Measurements from ENCODE around the gene BECN2. TPM values are rescaled to one million over a fixed set of nuclear protein-coding genes. Genes with fewer than 3 reads are reported as not detected.

Gene BECN2
- total RNA-seq: not detected

- Histone ChIP-seq H3K9ac (ENCODE audit: low read depth in 2 of 2, low read length in 2 of 2) (no peak within 1 kb of the TSS), H3K4me3 (no peak within 1 kb of the TSS), H3K36me3 (no peaks in the 10 kb centered on the region), H3K9me3 (no peaks in the 10 kb centered on the region), H3K27me3 (no peaks in the 10 kb centered on the region), H3K4me1 (no peaks in the 10 kb centered on the region), H3K27ac (no peak within 1 kb of the TSS)
- TF ChIP-seq, protein P1, sequence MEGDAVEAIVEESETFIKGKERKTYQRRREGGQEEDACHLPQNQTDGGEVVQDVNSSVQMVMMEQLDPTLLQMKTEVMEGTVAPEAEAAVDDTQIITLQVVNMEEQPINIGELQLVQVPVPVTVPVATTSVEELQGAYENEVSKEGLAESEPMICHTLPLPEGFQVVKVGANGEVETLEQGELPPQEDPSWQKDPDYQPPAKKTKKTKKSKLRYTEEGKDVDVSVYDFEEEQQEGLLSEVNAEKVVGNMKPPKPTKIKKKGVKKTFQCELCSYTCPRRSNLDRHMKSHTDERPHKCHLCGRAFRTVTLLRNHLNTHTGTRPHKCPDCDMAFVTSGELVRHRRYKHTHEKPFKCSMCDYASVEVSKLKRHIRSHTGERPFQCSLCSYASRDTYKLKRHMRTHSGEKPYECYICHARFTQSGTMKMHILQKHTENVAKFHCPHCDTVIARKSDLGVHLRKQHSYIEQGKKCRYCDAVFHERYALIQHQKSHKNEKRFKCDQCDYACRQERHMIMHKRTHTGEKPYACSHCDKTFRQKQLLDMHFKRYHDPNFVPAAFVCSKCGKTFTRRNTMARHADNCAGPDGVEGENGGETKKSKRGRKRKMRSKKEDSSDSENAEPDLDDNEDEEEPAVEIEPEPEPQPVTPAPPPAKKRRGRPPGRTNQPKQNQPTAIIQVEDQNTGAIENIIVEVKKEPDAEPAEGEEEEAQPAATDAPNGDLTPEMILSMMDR (IDR thresholded peaks at IDR 0.05): no peak
- intact Hi-C loops (cut with DNase I): no loop called here
- no peak for DNase-seq
These were observed at the start of gene BECN2 for GRCh38 chr1:241957692-241958494. BECN2 (plus strand) TSS chr1:241957767; CDS start chr1:241957767, 0 bp downstream.

GRCh38 chr1:241916196-241916595 lies 41.4 kb upstream of the BECN2 start:
- Histone ChIP-seq H3K27ac (no peak overlapping the region), H3K36me3 (no peaks in the 10 kb centered on the region), H3K27me3 (no peaks in the 10 kb centered on the region), H3K9me3 (no peaks in the 10 kb centered on the region), H3K9ac (ENCODE audit: low read depth in 2 of 2, low read length in 2 of 2) (no peak overlapping the region), H3K4me3 (no peak overlapping the region), H3K4me1 (no peaks in the 10 kb centered on the region)
- intact Hi-C loops (cut with DNase I): no loop called here
- no peak for DNase-seq
- TF ChIP-seq, protein P1 (IDR thresholded peaks at IDR 0.05): no peak

- H3K36me3 ChIP-seq: no peaks in the 10 kb centered on the region
- intact Hi-C loops (cut with DNase I): no loop called here
- H3K4me1 ChIP-seq: no peaks in the 10 kb centered on the region
- no peak overlapping the region for H3K27ac ChIP-seq
- no peak overlapping the region for H3K9ac ChIP-seq (ENCODE audit: low read depth in 2 of 2, low read length in 2 of 2)
- TF ChIP-seq, protein P1 (IDR thresholded peaks at IDR 0.05): no peak
- no peaks in the 10 kb centered on the region for H3K9me3 ChIP-seq
- H3K27me3 ChIP-seq: no peaks in the 10 kb centered on the region
- no peak for DNase-seq
- no peak overlapping the region for H3K4me3 ChIP-seq
These were observed 40.1 kb upstream of the BECN2 start for GRCh38 chr1:241917487-241917886.

DNA sequence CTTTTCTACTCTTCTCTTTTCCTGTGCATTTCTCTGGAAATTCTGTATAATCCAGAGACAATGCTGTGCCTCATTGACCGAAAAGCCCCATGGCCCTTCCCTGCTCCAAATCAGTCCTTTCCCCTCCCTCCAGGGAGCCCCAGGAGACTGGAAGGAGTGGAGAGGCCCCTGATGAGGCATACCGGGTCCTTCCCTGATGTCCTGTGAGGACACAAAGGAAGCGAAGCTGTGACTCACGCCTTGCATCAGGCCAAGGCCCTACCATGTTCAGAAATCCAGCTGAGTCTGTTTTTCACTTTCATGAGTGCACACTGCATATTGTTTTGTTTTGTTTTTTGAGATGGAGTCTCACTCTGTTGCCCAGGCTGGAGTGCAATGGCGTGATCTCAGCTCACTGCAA lies 38.7 kb upstream of the BECN2 start:
- Histone ChIP-seq H3K4me3 (no peak overlapping the region), H3K27me3 (no peaks in the 10 kb centered on the region), H3K9ac (ENCODE audit: low read depth in 2 of 2, low read length in 2 of 2) (no peak overlapping the region), H3K4me1 (no peaks in the 10 kb centered on the region), H3K9me3 (no peaks in the 10 kb centered on the region), H3K36me3 (no peaks in the 10 kb centered on the region), H3K27ac (no peak overlapping the region)
- intact Hi-C loops (cut with DNase I): no loop called here
- DNase-seq: no peak
- TF ChIP-seq, protein P1 (IDR thresholded peaks at IDR 0.05): no peak

DNA sequence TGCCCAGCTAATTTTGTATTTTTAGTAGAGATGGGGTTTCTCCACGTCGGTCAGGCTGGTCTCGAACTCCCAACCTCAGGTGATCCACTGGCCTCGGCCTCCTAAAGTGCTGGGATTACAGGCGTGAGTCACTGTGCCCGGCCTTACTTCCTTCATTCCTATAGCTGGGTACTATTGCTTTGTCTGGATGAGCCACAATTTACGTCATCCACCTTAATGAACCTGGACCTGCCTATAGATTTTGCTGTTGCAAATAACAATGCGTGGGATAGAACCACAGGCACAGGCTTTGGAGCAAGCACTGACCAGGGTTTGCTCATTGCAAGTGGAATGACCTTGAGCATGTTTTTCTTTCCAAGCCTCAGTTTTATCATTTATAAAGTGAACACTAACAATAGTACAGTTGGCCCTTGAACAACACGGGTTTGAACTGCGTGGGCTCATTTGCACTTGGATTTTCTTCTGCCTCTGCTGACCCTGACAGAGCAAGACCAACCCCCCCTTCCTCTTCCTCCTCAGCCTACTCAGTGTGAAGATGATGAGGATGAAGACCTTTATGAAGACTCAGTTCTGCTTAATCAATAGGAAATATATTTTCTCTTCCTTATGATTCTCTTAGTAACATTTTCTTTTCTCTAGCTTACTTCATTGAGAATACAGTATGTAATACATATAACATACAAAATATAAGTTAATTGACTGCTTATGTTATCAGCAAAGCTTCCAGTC lies 33.3 kb upstream of the BECN2 start:
- H3K27ac ChIP-seq: no peak overlapping the region
- no peaks in the 10 kb centered on the region for H3K27me3 ChIP-seq
- intact Hi-C loops (cut with DNase I): no loop called here
- H3K9me3 ChIP-seq: no peaks in the 10 kb centered on the region
- H3K4me1 ChIP-seq: no peaks in the 10 kb centered on the region
- no peak overlapping the region for H3K4me3 ChIP-seq
- TF ChIP-seq, protein P1 (IDR thresholded peaks at IDR 0.05): no peak
- H3K9ac ChIP-seq (ENCODE audit: low read depth in 2 of 2, low read length in 2 of 2): no peak overlapping the region
- no peak for DNase-seq
- no peaks in the 10 kb centered on the region for H3K36me3 ChIP-seq

All from colonic mucosa (tissue), 4 donors.